ENCODE data around the gene ANKRD37.
A peak's percentile ranks its signal among the peaks of the same experiment; 100 is the strongest.

The ANKRD37 gene

GRCh38 chr4:185416955-185417354, 20.3 kb downstream of the ANKRD37 start:
- no peak overlapping the region for H3K4me3 ChIP-seq (ENCODE audit: low read length, poor library complexity, severe bottlenecking)
- H4K20me1 ChIP-seq (ENCODE audit: insufficient read depth, low read length, poor library complexity, severe bottlenecking): no peaks in the 10 kb centered on the region
- H3F3A ChIP-seq (ENCODE audit: low read depth): no peaks in the 10 kb centered on the region
- H3K36me3 ChIP-seq (ENCODE audit: insufficient read depth, low read length): peaks cover 21% of the 10 kb centered on the region; the same call in 1 of the 2 replicates
- no peaks in the 10 kb centered on the region for H3K9me2 ChIP-seq (replicated peaks; ENCODE audit: low read depth, low read length)
- no peaks in the 10 kb centered on the region for H3K27me3 ChIP-seq (ENCODE audit: insufficient read depth, low read length, poor library complexity, severe bottlenecking)
- no peaks in the 10 kb centered on the region for H3K79me2 ChIP-seq (ENCODE audit: insufficient read depth, low read length)
- H2AFZ ChIP-seq (ENCODE audit: low read length): no peak overlapping the region
- no peak for TF ChIP-seq CTCF (conservative IDR thresholded peaks at IDR 0.05; ENCODE audit: low read length)
- TF ChIP-seq EZH2phosphoT487 (IDR thresholded peaks at IDR 0.05; ENCODE audit: borderline replicate concordance): no peak
- H3K9ac ChIP-seq (ENCODE audit: low read depth, low read length, poor library complexity, severe bottlenecking): no peak overlapping the region
- H3K4me2 ChIP-seq (ENCODE audit: low read depth, low read length, poor library complexity, severe bottlenecking): no peak overlapping the region
- H3K4me1 ChIP-seq (ENCODE audit: insufficient read depth, low read length, poor library complexity, severe bottlenecking): no peaks in the 10 kb centered on the region
- no peaks in the 10 kb centered on the region for H3K9me3 ChIP-seq (ENCODE audit: insufficient read depth, low read depth, low read length)

- H3F3A ChIP-seq (ENCODE audit: low read depth): no peaks in the 10 kb centered on the region
- TF ChIP-seq EZH2phosphoT487 (IDR thresholded peaks at IDR 0.05; ENCODE audit: borderline replicate concordance) (no peak), CTCF (conservative IDR thresholded peaks at IDR 0.05; ENCODE audit: low read length) (no peak)
- H3K9ac ChIP-seq (ENCODE audit: low read depth, low read length, poor library complexity, severe bottlenecking): no peak overlapping the region
- H4K20me1 ChIP-seq (ENCODE audit: insufficient read depth, low read length, poor library complexity, severe bottlenecking): no peaks in the 10 kb centered on the region
- peaks cover 10% of the 10 kb centered on the region; the same call in 1 of the 2 replicates for H3K79me2 ChIP-seq (ENCODE audit: insufficient read depth, low read length)
- no peak overlapping the region for H2AFZ ChIP-seq (ENCODE audit: low read length)
- peak overlapping the region; percentile 3 for H3K4me2 ChIP-seq (ENCODE audit: low read depth, low read length, poor library complexity, severe bottlenecking)
- peaks cover 14% of the 10 kb centered on the region for H3K4me1 ChIP-seq (ENCODE audit: insufficient read depth, low read length, poor library complexity, severe bottlenecking)
- no peaks in the 10 kb centered on the region for H3K27me3 ChIP-seq (ENCODE audit: insufficient read depth, low read length, poor library complexity, severe bottlenecking)
- peaks cover 4% of the 10 kb centered on the region; the same call in 1 of the 2 replicates for H3K36me3 ChIP-seq (ENCODE audit: insufficient read depth, low read length)
- H3K9me2 ChIP-seq (replicated peaks; ENCODE audit: low read depth, low read length): no peaks in the 10 kb centered on the region
- H3K4me3 ChIP-seq (ENCODE audit: low read length, poor library complexity, severe bottlenecking): no peak overlapping the region
- no peaks in the 10 kb centered on the region for H3K9me3 ChIP-seq (ENCODE audit: insufficient read depth, low read depth, low read length)
Measured at GRCh38 chr4:185421366-185422124, 24.9 kb downstream of the ANKRD37 start.

GRCh38 chr4:185424905-185425646, 28.4 kb downstream of the ANKRD37 start:
- no peaks in the 10 kb centered on the region for H3K9me2 ChIP-seq (replicated peaks; ENCODE audit: low read depth, low read length)
- H3K27me3 ChIP-seq (ENCODE audit: insufficient read depth, low read length, poor library complexity, severe bottlenecking): no peaks in the 10 kb centered on the region
- peaks cover 14% of the 10 kb centered on the region for H3K4me1 ChIP-seq (ENCODE audit: insufficient read depth, low read length, poor library complexity, severe bottlenecking)
- H4K20me1 ChIP-seq (ENCODE audit: insufficient read depth, low read length, poor library complexity, severe bottlenecking): no peaks in the 10 kb centered on the region
- H3K4me3 ChIP-seq (ENCODE audit: low read length, poor library complexity, severe bottlenecking): peak overlapping the region; percentile 79
- H3K9ac ChIP-seq (ENCODE audit: low read depth, low read length, poor library complexity, severe bottlenecking): peak overlapping the region; percentile 72
- no peaks in the 10 kb centered on the region for H3K36me3 ChIP-seq (ENCODE audit: insufficient read depth, low read length)
- peak overlapping the region; percentile 98 for H2AFZ ChIP-seq (ENCODE audit: low read length)
- H3K4me2 ChIP-seq (ENCODE audit: low read depth, low read length, poor library complexity, severe bottlenecking): peak overlapping the region; percentile 73
- no peaks in the 10 kb centered on the region for H3K9me3 ChIP-seq (ENCODE audit: insufficient read depth, low read depth, low read length)
- no peaks in the 10 kb centered on the region for H3F3A ChIP-seq (ENCODE audit: low read depth)
- TF ChIP-seq CTCF (conservative IDR thresholded peaks at IDR 0.05; ENCODE audit: low read length): no peak
- TF ChIP-seq EZH2phosphoT487 (IDR thresholded peaks at IDR 0.05; ENCODE audit: borderline replicate concordance): no peak
- H3K79me2 ChIP-seq (ENCODE audit: insufficient read depth, low read length): peaks cover 10% of the 10 kb centered on the region; the same call in 1 of the 2 replicates

Data from Loucy (cell line).